B cell (primary cell): ENCODE measurements around the gene LRRK2. TPM values are rescaled to one million over a fixed set of nuclear protein-coding genes. Genes with fewer than 3 reads are reported as not detected.

ENCODE experiments used
- ATAC-seq: fragments of 200-7000 bp; cut with Tn5 transposase; one replicate; pipeline ENCODE4 v1.10.0; 2021; ENCODE audit warnings: low read depth, mild to moderate bottlenecking, moderate number of reproducible peaks, moderate library complexity
- CTCF ChIA-PET: fragments of 350-600 bp; sonication (Branson Sonifier 250); formaldehyde crosslinking; loops from one replicate; lab custom pipeline; 2021; ENCODE audit warnings: antibody characterized with exemption, inconsistent platforms; lab: Charles Lee
- POLR2A ChIA-PET: fragments of 350-600 bp; sonication (Branson Sonifier 250); formaldehyde crosslinking; loops from one replicate; lab custom pipeline; 2021; ENCODE audit warnings: antibody characterized with exemption; lab: Charles Lee
- DNase-seq: peaks from one replicate; pipeline ENCODE4 v3.0.0; 2013
- H2AFZ ChIP-seq: 2 replicates; pipeline ENCODE4 v1.6.1; 2012; ENCODE audit warnings: mild to moderate bottlenecking, low read depth, low read length; ENCODE audit not compliant: insufficient read depth, poor library complexity, severe bottlenecking
- H3K27ac ChIP-seq, 2 donors: 1 replicate in 1 of 2; 2 replicates in 1 of 2; pipeline ENCODE4 v1.5.1; 2012 to 2013; ENCODE audit warnings: low read length in 2 of 2, mild to moderate bottlenecking in 2 of 2, moderate library complexity in 1 of 2
- H3K27me3 ChIP-seq, 4 experiments: fragments of 200-600 bp in 1 of 4; sonication (generic) in 1 of 4; replicated peaks in 1 of 4; 1 replicate in 2 of 4; 2 replicates in 2 of 4; pipeline versions ENCODE4 v1.6.1 to v1.7.0; 2013 to 2016; ENCODE audit warnings: low read length in 3 of 4, mild to moderate bottlenecking in 2 of 4, mixed read lengths in 1 of 4, moderate library complexity in 1 of 4; ENCODE audit not compliant: insufficient read depth in 4 of 4, control insufficient read depth in 3 of 4; ENCODE audit errors: control extremely low read depth in 1 of 4
- H3K36me3 ChIP-seq, 2 experiments: replicated peaks in 1 of 2; 1 replicate in 1 of 2; 2 replicates in 1 of 2; pipeline versions ENCODE4 v1.6.1 to v1.7.1; 2013; ENCODE audit warnings: low read length in 1 of 2; ENCODE audit not compliant: insufficient read depth in 2 of 2, control insufficient read depth in 1 of 2; ENCODE audit errors: control extremely low read depth in 1 of 2, extremely low read depth in 1 of 2
- H3K4me1 ChIP-seq, 2 donors: fragments of 200-600 bp in 1 of 2; sonication (generic) in 1 of 2; 1 replicate in 1 of 2; 2 replicates in 1 of 2; pipeline versions ENCODE4 v1.5.1 to v1.6.1; 2013 to 2017; ENCODE audit warnings: low read length in 2 of 2; ENCODE audit not compliant: control insufficient read depth in 2 of 2, insufficient read depth in 2 of 2
- H3K4me2 ChIP-seq: replicated peaks from 2 replicates; pipeline ENCODE3; 2012; ENCODE audit warnings: mild to moderate bottlenecking, low read depth, low read length; ENCODE audit not compliant: poor library complexity, severe bottlenecking
- H3K4me3 ChIP-seq, 5 experiments: fragments of 200-600 bp in 1 of 5; sonication (generic) in 1 of 5; 1 replicate in 3 of 5; 2 replicates in 2 of 5; pipeline versions ENCODE4 v1.5.1 to v1.7.0; 2011 to 2016; ENCODE audit warnings: low read length in 4 of 5, mild to moderate bottlenecking in 4 of 5, low read depth in 2 of 5, control low read depth in 1 of 5, moderate library complexity in 1 of 5; ENCODE audit not compliant: insufficient read depth in 1 of 5; ENCODE audit errors: control extremely low read depth in 1 of 5, extremely low read depth in 1 of 5
- H3K79me2 ChIP-seq: fragments of 200-600 bp; sonication (generic); one replicate; pipeline ENCODE4 v1.6.0; 2016; ENCODE audit warnings: low read length; ENCODE audit not compliant: control insufficient read depth, insufficient read depth
- H3K9ac ChIP-seq: fragments of 200-600 bp; sonication (generic); 2 replicates; pipeline ENCODE4 v1.6.1; 2017; ENCODE audit warnings: mild to moderate bottlenecking, low read length, moderate library complexity
- H3K9me3 ChIP-seq, 3 donors: one replicate each; pipeline versions ENCODE4 v1.6.1 to v1.7.1; 2013; ENCODE audit warnings: low read length in 2 of 3; ENCODE audit not compliant: control insufficient read depth in 2 of 3, insufficient read depth in 1 of 3; ENCODE audit errors: control extremely low read depth in 1 of 3
- H4K20me1 ChIP-seq: 2 replicates; pipeline ENCODE4 v1.6.0; 2012; ENCODE audit warnings: mild to moderate bottlenecking, low read length; ENCODE audit not compliant: insufficient read depth, control insufficient read depth, poor library complexity, severe bottlenecking
- H3K27ac Mint-ChIP-seq: one replicate; pipeline ENCODE4 v1.8.0; 2021; ENCODE audit warnings: mixed read lengths
- H3K27me3 Mint-ChIP-seq: one replicate; pipeline ENCODE4 v1.8.0; 2021; ENCODE audit warnings: mixed read lengths
- H3K4me1 Mint-ChIP-seq: one replicate; pipeline ENCODE4 v1.8.0; 2021; ENCODE audit warnings: mixed read lengths
- H3K4me3 Mint-ChIP-seq: one replicate; pipeline ENCODE4 v1.8.0; 2021; ENCODE audit warnings: mixed read lengths
- H3K9me3 Mint-ChIP-seq: one replicate; pipeline ENCODE4 v1.8.0; 2022; ENCODE audit warnings: mixed read lengths; ENCODE audit not compliant: insufficient read depth
- EZH2 ChIP-seq: IDR thresholded peaks from 2 replicates; pipeline ENCODE4 v1.6.1; 2012; ENCODE audit warnings: borderline replicate concordance, low read depth, mild to moderate bottlenecking, moderate library complexity, low read length; ENCODE audit not compliant: insufficient read depth, poor library complexity, severe bottlenecking
- WGBS: methylation state at CpG from one replicate; pipeline ENCODE4 v1.1.5; 2013; ENCODE audit warnings: missing lambda C conversion rate; ENCODE audit not compliant: insufficient coverage; 5-methylcytosine and 5-hydroxymethylcytosine counted together
- intact Hi-C: fragments of 100-400 bp; cut with micrococcal nuclease; formaldehyde crosslinking; loops from one replicate; pipeline ENCODE4 v1.10.0; 2022
- polyA plus RNA-seq: library from polyadenylated mRNA; depleted of rRNA; stranded (reverse); fragments of >200 nt; gene quantifications from 2 replicates; pipeline ENCODE4 v1.2.3, GENCODE V29; 2012
- total RNA-seq, 2 donors: library from RNA; stranded (reverse); fragments of 120-200 nt in 1 of 2; gene quantifications; 1 replicate in 1 of 2; 2 replicates in 1 of 2; pipeline versions ENCODE4 v1.2.3 to v1.2.4, GENCODE V29; 2013 to 2022
- TF ChIP-seq, protein P1 (sequence below): fragments of 200-600 bp; IDR thresholded peaks from one replicate; pipeline ENCODE4 v1.8.0; 2022; ENCODE audit warnings: antibody characterized with exemption, mild to moderate bottlenecking

LRRK2 gene
- total and polyA plus RNA-seq, 2 donors (not counting 1 experiment from before 2014, with no cell fraction given) = 14.1 to 60.2 TPM

DNA sequence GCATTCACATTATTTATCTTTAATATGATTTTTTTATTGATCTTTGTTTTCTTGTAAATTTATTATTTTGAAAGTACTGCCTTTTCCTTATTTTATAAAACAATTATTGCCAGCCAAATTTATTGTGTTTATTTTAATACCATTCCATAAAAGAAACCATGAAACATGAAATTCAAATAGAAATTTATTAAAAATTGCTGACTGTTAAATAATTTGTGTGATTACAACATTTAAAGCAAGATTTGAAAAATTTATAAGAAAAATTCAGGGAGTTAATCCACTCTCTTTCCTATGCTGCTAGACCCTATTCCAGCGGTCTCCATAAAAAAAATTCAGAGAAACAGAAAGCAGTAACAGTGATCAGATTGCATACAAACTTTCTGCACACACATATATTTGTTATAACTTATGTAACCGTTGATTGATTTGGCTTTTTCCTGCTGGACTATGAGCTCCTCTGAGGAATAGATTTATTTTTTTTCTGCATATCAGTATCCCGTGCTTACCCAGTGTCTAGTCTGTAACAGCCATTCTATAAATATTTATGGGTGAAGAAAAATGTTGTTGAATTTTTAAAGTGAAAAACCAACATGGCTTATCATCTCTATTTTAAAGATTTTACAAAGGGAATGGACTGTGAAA, 68.1 kb downstream of the LRRK2 start:
- H3K4me1 ChIP-seq = no peaks in the 10 kb centered on the region
- no peak overlapping the region for H3K27ac ChIP-seq
- no peak for DNase-seq
- POLR2A ChIA-PET = no interaction called here
- no peaks in the 10 kb centered on the region for H3K79me2 ChIP-seq
- H2AFZ ChIP-seq = no peak overlapping the region
- H3K9me3 Mint-ChIP-seq = peaks cover 2% of the 10 kb centered on the region
- no peak overlapping the region for H3K4me3 Mint-ChIP-seq
- no peaks in the 10 kb centered on the region for H3K27me3 ChIP-seq
- H3K36me3 ChIP-seq = peaks cover 9 to 31% of the 10 kb centered on the region in 2 experiments
- no peaks in the 10 kb centered on the region for H4K20me1 ChIP-seq
- intact Hi-C loops = no loop called here
- ATAC-seq = no peak
- peaks cover 0 to 8% (median 3%) of the 10 kb centered on the region in 3 donors for H3K9me3 ChIP-seq
- no peaks in the 10 kb centered on the region for H3K27me3 Mint-ChIP-seq
- CTCF ChIA-PET = interaction anchor here (0.7 kb wide), 1 partner anchor 67 kb away, joined by 3 read pairs; no protein-coding TSS in a partner anchor
- TF ChIP-seq EZH2 = no peak
- TF ChIP-seq, protein P1, sequence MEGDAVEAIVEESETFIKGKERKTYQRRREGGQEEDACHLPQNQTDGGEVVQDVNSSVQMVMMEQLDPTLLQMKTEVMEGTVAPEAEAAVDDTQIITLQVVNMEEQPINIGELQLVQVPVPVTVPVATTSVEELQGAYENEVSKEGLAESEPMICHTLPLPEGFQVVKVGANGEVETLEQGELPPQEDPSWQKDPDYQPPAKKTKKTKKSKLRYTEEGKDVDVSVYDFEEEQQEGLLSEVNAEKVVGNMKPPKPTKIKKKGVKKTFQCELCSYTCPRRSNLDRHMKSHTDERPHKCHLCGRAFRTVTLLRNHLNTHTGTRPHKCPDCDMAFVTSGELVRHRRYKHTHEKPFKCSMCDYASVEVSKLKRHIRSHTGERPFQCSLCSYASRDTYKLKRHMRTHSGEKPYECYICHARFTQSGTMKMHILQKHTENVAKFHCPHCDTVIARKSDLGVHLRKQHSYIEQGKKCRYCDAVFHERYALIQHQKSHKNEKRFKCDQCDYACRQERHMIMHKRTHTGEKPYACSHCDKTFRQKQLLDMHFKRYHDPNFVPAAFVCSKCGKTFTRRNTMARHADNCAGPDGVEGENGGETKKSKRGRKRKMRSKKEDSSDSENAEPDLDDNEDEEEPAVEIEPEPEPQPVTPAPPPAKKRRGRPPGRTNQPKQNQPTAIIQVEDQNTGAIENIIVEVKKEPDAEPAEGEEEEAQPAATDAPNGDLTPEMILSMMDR = no peak
- H3K4me1 Mint-ChIP-seq = no peaks in the 10 kb centered on the region
- H3K27ac Mint-ChIP-seq = no peak overlapping the region
- no peak overlapping the region for H3K9ac ChIP-seq
- H3K4me3 ChIP-seq = no peak overlapping the region
- no peak overlapping the region for H3K4me2 ChIP-seq
- WGBS = no CpG with 5 or more reads among the region's 3 CpGs

DNA sequence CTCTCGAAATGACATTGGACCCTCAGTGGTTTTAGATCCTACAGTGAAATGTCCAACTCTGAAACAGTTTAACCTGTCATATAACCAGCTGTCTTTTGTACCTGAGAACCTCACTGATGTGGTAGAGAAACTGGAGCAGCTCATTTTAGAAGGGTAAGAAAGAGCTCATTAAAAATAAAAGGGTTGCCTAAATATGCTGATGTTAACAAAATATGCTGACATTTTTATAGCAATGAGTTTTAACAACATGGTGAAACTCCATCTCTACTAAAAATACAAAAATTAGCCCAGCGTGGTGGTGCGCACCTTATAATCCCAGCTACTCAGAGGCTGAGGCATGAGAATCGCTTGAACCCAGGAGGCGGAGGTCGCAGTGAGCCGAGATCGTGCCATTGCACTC, 73.5 kb downstream of the LRRK2 start:
- H3K27me3 Mint-ChIP-seq = no peaks in the 10 kb centered on the region
- no peak overlapping the region for H3K4me3 Mint-ChIP-seq
- CTCF ChIA-PET = interaction anchor here (0.6 kb wide), 1 partner anchor 55 kb away, joined by 3 read pairs; no protein-coding TSS in a partner anchor
- peaks cover 14 to 33% of the 10 kb centered on the region in 2 experiments for H3K36me3 ChIP-seq
- 100% methylated on average over 3 of the region's 8 CpGs for WGBS
- no peak overlapping the region for H2AFZ ChIP-seq
- POLR2A ChIA-PET = no interaction called here
- intact Hi-C loops = no loop called here
- no peak overlapping the region for H3K9ac ChIP-seq
- no peak overlapping the region for H3K27ac ChIP-seq
- no peaks in the 10 kb centered on the region for H3K79me2 ChIP-seq
- H3K4me2 ChIP-seq = no peak overlapping the region
- H4K20me1 ChIP-seq = no peaks in the 10 kb centered on the region
- no peak for TF ChIP-seq EZH2
- TF ChIP-seq, protein P1 = no peak
- no peaks in the 10 kb centered on the region for H3K9me3 ChIP-seq
- H3K27ac Mint-ChIP-seq = no peak overlapping the region
- no peak overlapping the region for H3K4me3 ChIP-seq
- H3K27me3 ChIP-seq = no peaks in the 10 kb centered on the region
- H3K4me1 Mint-ChIP-seq = no peaks in the 10 kb centered on the region
- DNase-seq (no peak), ATAC-seq (no peak)
- H3K4me1 ChIP-seq = no peaks in the 10 kb centered on the region
- no peaks in the 10 kb centered on the region for H3K9me3 Mint-ChIP-seq
